Stimulated activated CD8-positive, alpha-beta memory T cell treated with anti-CD3 and anti-CD28 coated beads, Interleukin-12 subunit alpha, Interleukin-12 subunit beta, amount 100 ng/mL, for 4 hours (primary cell): ENCODE measurements around the gene KRTAP9-3.
"Not testable (repeated sequence)": the region's sequence is repeated elsewhere in the genome, so short reads cannot be mapped to it uniquely, and the experiment has no call there.

Source experiments
- DNase-seq: peaks from one replicate; pipeline ENCODE4 v3.0.0-alpha.2; 2020; ENCODE audit warnings: low read depth

Gene KRTAP9-3, protein sequence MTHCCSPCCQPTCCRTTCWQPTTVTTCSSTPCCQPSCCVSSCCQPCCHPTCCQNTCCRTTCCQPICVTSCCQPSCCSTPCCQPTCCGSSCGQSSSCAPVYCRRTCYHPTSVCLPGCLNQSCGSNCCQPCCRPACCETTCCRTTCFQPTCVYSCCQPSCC

DNA sequence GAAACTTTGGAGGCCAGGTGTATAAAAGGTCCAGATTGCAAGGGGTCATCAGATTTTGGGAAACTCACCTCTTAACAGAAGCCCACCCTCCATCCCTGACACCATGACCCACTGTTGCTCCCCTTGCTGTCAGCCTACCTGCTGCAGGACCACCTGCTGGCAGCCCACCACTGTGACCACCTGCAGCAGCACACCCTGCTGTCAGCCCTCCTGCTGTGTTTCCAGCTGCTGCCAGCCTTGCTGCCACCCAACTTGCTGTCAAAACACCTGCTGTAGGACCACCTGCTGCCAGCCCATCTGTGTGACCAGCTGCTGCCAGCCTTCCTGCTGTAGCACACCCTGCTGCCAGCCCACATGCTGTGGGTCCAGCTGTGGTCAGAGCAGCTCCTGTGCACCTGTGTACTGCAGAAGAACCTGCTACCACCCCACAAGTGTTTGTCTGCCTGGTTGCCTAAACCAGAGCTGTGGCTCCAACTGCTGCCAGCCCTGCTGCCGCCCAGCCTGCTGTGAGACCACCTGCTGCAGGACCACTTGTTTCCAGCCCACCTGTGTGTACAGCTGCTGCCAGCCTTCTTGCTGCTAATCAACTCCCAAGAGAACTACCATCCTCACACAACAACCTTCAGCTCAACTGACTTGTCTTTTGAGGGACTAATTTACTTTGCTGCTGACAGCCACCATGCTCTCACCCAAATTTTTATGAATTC lies at the start of gene KRTAP9-3:
KRTAP9-3 (plus strand) TSS at position 51 of the 707 bp plus-strand sequence; CDS start at position 104, 53 bp downstream.
- DNase-seq: not testable (repeated sequence)

DNA sequence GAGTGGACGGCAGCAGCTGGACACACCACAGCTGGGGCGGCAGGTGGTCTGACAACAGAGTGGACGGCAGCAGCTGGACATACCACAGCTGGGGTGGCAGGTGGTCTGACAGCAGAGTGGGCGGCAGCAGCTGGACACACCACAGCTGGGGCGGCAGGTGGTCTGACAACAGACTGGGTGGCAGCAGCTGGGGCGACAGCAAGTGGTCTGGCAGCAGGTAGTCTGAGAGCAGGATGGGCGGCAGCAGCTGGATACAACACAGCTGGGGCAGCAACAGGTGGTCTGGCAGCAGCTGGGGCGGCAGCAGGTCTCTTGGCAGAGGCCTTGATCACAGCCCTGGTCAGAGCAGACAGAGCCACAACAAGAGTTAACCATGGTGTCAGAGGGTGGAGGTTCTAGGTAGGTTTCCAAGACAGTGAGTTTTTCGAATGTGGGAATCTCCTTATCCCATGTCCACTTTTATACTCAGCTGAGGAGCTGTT lies 47.7 kb upstream of the KRTAP9-3 start, which contains the start of gene KRTAP4-1:
KRTAP4-1 (minus strand) TSS at position 432 of the 482 bp plus-strand sequence; CDS start at position 375, 57 bp downstream.
- DNase-seq: no peak

DNA sequence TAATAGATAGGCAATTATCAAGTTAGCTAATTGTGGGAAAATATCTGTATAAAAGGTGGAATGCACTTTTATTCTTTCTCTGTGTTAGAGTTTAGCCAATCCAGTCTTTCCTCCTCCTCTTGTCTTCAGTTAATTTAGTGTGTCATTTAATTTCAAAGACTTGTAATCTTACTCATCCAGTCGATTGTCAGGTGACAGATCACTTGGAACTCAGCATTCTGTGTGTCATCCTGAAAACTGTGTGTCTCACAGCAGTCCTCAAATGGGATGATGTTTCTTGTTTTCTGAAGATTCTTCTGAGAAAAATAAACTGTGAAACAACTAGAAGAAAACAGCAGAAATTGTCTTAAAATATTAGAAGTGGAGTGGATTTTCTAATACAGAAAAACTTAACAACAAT lies 47.2 kb upstream of the KRTAP9-3 start:
- DNase-seq: no peak

DNA sequence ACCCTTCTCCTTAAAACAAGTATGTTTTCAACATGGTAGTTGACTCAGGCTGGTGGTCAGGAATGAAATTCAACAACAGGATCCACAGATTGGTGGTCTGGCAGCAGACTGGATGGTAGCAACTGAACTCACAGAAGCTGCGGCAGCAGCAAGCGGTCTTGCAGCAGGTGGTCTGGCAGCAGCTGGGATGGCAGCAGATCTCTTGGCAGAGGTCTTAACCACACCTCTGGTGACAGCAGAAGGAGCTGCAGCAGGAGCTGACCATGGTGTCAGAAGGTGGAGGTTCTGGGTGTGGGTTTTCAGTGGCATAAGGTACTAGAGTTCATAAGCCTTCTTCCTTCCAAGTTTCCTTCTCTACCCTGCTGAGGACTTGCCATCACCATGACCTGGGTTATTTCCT lies 45.4 kb upstream of the KRTAP9-3 start:
- no peak for DNase-seq

DNA sequence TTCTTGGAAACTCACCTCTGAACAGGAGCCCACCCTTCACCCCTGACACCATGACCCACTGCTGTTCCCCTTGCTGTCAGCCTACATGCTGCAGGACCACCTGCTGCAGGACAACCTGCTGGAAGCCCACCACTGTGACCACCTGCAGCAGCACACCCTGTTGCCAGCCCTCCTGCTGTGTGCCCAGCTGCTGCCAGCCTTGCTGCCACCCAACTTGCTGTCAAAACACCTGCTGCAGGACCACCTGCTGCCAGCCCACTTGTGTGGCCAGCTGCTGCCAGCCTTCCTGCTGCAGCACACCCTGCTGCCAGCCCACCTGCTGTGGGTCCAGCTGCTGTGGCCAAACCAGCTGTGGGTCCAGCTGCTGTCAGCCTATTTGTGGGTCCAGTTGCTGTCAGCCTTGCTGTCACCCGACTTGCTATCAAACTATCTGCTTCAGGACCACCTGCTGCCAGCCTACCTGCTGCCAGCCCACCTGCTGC lies 42.4 kb upstream of the KRTAP9-3 start, which contains the start of gene KRTAP9-1:
KRTAP9-1 (plus strand) TSS at position 51 of the 482 bp plus-strand sequence; CDS start at position 51, 0 bp downstream.
- not testable (repeated sequence) for DNase-seq

DNA sequence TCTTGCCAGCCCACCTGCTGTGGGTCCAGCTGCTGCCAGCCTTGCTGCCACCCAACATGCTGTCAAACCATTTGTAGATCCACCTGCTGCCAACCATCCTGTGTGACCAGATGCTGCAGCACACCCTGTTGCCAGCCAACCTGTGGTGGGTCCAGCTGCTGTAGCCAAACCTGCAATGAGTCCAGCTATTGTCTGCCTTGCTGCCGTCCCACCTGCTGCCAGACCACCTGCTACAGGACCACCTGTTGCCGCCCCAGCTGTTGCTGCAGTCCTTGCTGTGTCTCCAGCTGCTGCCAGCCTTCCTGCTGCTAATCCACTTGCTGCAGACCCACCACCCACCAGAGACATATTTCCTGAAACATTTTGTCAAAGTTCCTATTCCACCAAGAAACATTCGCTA lies 41.9 kb upstream of the KRTAP9-3 start:
- no peak for DNase-seq

DNA sequence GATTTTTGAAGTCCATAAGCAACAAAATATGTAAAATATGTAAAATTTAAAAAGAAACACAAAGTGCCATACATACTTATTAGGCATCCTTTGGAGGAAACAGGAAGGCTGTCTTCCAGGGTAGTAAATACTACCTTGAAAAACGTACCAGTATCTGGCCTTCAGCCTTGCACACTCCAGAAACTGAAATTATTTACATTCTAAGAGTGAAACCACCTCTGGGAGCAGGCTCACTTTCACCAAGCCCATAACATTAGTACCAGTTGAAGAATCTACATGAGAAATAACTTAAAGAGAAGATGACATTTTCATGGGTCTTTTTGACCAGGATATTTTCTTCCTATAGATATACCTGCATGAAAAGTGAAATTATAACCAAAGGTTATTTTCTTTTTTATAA lies 36.2 kb upstream of the KRTAP9-3 start:
- no peak for DNase-seq

DNA sequence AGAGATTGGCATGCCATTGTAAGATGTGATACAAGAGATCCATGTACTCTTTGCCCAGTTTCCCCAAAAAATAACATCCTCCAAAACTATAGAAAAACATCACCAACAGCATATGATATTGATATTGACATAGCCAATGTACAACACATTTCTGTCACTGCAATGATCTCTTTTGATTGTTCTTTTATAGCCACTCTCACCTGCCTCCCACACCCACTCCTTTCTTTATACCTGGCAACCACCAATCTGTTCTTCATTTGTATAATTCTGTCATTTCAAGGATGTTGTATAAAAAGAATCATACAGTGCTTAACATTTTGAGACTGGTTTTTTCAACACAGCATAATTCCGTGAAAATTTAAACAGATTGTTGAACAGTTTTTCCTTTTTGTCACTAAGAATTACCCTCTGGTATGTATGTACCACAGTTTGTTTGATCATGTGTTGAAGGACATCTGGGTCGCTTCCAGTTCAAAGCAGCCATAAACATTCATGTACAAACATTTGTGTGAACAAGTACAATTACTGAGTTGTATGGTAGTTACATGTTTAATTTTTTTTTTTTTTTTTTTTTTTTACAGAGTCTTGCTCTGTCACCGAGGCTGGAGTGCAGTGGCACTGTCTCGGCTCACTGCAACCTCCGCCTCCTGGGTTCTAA lies 32.7 kb upstream of the KRTAP9-3 start:
- DNase-seq: no peak

DNA sequence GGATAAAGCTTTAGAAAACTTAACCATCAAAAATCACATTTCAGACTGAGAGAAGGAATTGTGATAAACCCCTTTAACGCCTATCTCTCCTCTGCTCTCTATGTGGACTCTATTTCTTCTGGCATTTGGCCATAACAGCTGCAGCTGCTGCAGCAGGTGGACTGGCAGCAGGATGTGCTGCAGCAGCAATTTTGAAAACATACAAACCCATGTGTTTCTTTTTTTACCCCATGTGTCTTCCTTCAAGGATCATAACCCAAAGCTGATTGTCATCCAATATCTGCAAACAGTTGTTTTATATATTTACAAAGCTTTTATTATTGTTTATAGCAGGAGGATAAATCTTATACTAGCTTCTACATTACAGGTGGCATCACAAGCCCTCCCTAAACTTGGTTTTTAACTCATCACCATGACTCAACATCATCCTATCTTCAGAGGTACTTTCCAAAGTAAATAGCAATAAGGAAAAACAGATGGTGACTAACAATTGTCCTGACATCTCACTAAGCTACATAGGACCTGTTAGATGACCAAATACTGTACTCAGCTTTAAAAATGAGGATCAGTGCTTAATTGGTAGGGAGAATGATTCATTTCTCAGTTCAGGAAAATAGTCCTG lies 20.3 kb upstream of the KRTAP9-3 start:
- no peak for DNase-seq

DNA sequence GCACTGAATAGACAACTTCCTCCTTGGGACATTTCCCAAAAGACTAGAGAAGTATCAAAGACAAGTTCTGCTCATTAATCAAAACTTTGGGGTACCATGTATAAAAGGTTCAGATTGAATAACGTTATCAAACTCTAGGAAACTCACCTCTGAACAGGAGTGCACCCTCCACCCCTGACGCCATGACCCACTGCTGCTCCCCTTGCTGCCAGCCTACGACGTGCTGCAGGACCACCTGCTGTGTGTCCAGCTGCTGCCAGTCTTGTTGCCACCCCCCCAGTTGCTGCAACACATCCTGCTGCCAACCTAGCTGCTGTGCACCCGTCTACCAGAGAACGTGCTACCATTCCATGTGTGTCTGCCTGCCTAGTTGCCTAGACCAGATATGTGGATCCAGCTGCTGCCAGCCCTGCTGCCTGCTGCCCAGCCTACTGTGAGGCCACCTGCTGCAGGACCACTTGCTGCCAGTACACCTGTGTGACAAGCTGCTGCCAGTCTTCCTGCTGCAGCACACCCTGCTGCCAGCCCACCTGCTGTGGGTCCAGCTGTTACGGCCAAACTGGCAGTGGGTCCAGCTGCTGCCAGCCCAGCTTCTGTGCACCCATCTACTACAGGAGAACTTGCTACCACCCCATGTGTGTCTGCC lies 19.6 kb upstream of the KRTAP9-3 start:
- no peak for DNase-seq

DNA sequence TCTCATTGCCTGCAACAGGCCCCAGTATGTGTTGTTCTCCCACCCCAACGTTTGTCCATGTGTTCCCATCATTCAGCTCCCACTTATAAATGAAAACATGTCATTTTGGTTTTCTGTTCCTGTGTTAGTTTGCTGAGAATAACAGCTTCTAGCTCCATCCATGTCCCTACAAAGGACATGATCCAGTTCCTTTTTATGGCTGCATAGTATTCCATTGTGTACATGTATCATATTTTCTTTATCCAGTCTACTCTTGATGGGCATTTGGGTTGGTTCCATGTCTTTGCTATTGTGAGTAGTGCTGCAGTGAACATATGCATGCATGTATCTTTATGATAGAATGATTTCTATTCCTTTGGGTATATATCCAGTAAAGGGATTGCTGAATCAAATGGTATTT lies 16.6 kb upstream of the KRTAP9-3 start:
- DNase-seq: no peak

DNA sequence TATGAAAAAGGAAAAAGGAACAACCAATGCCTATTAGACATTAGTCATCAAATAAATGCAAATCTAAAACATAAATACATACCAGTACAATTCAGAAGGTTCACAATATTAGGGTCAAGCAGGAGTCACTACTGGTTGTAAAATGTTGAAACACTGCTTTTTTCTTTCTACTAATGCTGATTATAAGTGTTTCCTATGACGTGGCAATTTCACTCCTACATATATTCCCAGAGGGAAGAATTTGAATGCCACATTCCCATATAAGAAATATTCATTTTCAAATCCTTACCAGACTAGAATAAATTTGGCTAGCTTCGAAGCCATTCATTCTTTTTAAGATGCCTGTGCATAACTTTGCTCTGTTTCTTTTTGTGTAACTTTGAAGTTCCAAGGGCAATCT lies 8.4 kb upstream of the KRTAP9-3 start:
- DNase-seq: no peak

DNA sequence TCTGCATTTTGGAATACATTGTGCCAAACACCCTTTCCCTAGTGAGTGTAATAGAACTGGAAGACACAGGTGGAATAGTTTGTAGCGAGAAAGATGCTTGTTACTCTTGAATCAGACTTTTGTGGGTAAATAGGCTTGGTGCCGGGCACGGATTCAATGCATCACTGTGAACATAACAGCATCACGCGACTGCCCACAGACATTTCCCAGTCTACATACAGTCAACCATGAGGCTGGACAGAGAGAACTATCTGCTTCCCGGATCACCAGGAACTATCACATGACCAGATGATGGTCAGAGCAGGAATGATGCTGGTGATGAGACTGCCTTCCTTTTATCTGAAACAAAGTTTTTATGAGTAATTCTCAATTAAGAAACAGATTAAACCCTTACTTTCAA lies 6.2 kb upstream of the KRTAP9-3 start:
- DNase-seq: no peak

DNA sequence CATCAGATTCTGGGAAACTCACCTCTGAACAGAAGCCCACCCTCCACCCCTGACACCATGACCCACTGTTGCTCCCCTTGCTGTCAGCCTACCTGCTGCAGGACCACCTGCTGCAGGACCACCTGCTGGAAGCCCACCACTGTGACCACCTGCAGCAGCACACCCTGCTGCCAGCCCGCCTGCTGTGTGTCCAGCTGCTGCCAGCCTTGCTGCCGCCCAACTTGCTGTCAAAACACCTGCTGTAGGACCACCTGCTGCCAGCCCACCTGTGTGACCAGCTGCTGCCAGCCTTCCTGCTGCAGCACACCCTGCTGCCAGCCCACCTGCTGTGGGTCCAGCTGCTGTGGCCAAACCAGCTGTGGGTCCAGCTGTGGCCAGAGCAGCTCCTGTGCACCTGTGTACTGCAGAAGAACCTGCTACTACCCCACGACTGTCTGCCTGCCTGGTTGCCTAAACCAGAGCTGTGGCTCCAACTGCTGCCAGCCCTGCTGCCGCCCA lies 5.6 kb upstream of the KRTAP9-3 start, which contains the start of gene KRTAP9-2:
KRTAP9-2 (plus strand) TSS at position 51 of the 498 bp plus-strand sequence; CDS start at position 58, 7 bp downstream.
- not testable (repeated sequence) for DNase-seq

DNA sequence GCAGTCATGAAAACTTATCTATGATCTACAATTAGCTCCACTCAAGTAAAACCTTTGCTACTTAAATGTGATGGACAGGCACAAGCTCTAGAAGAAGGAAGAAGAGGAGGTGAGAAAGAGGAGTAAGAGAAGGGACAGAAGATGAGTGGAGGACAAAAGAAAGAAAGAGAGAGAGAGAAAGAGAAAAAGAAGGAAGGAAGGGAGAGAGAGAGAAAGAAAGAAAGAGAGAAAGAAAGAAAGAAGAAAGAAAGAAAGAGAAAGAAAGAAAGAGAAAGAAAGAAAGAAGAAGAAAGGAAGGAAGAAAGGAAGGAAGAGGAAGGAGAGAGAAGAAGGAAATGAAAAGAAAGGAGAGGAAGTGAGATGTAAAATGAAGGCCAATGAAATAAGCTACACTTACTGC lies 2.2 kb upstream of the KRTAP9-3 start:
- DNase-seq: no peak

DNA sequence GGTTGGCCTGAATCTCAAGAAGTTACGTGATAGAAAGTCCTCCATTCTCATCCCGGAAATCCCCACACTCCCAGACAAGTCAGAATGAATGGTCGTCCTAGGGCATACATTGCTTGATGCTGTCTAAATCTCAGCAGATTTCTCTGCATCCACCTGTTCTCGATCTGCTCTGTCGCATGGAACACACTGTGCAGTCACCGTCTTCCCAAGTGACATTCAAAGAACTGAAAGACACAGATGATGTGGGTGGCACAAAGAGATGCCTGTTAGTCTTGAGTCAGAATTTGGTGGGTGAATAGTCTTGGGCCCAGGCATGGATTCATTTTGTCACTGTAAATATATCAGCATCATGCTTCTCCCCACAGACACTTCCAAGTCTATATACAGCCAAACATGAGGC lies 518 bp upstream of the KRTAP9-3 start:
- DNase-seq: no peak

DNA sequence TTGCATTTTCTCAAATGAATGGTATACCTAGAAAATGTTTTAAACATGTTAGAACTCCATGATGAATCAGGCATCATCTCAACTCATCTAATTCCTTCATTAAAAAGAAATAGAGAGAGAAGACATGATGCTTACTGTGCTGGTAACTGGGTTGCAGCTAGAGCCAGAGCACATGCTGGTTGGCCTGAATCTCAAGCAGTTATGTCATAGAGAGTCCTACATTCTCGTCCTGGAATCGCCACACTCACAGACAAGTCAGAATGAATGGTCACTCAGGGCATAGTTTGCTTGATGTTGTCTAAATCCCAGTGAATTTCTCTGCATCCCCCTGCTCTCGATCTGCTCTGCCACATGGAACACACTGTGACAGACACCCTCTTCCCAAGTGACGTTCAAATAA lies 4.9 kb downstream of the KRTAP9-3 start:
- DNase-seq: not testable (repeated sequence)

DNA sequence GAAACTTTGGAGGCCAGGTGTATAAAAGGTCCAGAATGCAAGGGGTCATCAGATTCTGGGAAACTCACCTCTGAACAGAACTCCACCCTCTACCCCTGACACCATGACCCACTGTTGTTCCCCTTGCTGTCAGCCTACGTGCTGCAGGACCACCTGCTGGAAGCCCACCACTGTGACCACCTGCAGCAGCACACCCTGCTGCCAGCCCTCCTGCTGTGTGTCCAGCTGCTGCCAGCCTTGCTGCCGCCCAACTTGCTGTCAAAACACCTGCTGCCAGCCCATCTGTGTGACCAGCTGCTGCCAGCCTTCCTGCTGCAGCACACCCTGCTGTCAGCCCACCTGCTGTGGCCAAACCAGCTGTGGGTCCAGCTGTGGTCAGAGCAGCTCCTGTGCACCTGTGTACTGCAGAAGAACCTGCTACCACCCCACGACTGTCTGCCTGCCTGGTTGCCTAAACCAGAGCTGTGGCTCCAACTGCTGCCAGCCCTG lies 5.7 kb downstream of the KRTAP9-3 start, which contains the start of gene KRTAP9-8:
KRTAP9-8 (plus strand) TSS at position 51 of the 489 bp plus-strand sequence; CDS start at position 104, 53 bp downstream.
- not testable (repeated sequence) for DNase-seq

DNA sequence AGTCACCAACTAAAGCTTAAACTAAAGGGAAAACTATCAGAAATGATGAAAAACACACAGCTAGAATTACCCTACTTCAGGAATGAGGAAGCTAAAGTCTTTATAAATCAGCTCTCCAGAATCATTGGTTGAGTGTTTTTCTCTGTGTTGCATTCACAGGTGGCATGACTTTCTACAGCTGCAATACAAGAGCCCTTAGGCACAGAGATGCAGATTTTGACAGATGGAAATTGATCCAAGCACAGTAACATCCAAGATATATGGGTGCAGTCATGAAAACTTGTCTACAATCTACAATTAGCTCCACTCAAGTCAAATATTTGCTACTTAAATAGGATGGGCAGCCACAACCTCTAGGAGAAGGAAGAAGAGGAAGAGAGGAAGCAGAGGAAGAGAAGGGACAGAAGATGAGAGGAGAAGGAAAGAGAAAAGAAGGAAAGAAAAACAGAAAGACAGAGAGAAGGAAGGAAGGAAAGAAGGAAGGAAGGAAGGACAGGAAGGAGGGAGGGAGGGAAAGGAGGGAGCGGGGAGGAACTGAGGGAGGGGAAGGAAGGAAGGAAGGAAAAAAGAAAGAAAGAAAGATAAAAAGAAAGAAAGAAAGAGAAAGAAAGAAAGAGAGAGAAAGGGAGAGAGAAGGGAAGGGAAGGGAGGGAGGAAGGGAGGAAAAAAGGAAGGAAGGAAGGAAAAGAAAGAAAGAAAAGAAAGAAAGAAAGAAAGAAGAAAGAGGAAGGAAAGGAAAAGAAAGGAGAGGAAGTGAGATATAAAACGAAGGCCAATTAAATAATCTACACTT lies 14.9 kb downstream of the KRTAP9-3 start:
- not testable (repeated sequence) for DNase-seq

DNA sequence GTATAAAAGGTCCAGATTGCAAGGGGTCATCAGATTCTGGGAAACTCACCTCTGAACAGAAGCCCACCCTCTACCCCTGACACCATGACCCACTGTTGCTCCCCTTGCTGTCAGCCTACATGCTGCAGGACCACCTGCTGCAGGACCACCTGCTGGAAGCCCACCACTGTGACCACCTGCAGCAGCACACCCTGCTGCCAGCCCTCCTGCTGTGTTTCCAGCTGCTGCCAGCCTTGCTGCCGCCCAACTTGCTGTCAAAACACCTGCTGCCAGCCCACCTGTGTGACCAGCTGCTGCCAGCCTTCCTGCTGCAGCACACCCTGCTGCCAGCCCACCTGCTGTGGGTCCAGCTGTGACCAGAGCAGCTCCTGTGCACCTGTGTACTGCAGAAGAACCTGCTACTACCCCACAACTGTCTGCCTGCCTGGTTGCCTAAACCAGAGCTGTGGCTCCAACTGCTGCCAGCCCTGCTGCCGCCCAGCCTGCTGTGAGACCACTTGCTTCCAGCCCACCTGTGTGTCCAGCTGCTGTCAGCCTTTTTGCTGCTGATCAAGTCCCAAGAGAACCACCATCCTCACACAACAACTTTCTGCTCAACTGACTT lies 17.5 kb downstream of the KRTAP9-3 start, which contains the start of gene KRTAP9-4:
KRTAP9-4 (plus strand) TSS at position 51 of the 604 bp plus-strand sequence; CDS start at position 85, 34 bp downstream.
- DNase-seq: not testable (repeated sequence)
